ENCODE measurements around the gene TAS1R2.

DNA sequence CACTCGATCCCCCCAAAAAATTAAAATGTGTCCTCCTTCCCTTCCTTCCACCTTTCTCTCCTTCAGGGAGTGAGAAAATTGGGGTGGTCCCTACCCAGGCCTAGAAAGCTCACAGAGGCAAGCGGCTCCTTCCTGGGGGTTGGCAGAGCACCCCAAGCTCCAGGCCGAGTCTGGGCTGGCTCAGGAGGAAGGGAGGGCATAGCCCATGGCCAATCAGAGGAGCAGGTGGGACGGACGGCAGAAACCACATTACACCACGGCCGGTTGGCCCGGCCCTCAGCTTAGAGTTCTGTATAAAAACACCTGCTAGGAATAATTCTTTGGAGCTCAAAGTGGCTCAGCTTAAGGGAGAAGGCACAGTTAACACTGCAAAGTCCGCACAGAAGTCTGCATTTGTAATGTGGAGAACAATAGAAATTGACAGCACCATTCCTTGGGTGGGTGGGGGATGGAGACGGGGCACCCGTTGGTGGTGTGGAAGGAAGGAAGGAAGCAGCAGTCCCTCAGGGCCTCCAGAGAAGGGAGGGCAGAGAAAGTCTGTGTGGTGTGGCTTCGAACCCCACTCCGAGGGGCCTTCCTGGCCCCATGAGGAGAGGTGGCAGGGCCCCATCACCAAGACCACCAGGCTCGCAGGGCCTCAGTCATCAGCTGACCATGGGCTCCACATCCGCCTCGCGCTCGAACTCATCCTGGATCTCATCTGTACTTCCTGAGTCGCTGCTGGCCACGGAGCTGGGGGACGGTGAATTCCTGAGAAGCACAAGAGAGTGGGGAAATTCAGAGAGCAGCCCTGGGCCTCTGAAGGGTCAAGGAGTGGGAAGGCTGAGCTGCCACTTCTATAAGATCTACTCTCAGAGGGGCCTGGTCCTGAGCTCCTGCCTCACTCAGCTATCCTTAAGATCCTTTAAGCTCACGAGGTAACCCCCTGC, 48.7 kb upstream of the TAS1R2 start:
- TF ChIP-seq BHLHE40 (IDR thresholded peaks at IDR 0.05; ENCODE audit: low read depth, low read length): no peak
- TF ChIP-seq, protein P1, sequence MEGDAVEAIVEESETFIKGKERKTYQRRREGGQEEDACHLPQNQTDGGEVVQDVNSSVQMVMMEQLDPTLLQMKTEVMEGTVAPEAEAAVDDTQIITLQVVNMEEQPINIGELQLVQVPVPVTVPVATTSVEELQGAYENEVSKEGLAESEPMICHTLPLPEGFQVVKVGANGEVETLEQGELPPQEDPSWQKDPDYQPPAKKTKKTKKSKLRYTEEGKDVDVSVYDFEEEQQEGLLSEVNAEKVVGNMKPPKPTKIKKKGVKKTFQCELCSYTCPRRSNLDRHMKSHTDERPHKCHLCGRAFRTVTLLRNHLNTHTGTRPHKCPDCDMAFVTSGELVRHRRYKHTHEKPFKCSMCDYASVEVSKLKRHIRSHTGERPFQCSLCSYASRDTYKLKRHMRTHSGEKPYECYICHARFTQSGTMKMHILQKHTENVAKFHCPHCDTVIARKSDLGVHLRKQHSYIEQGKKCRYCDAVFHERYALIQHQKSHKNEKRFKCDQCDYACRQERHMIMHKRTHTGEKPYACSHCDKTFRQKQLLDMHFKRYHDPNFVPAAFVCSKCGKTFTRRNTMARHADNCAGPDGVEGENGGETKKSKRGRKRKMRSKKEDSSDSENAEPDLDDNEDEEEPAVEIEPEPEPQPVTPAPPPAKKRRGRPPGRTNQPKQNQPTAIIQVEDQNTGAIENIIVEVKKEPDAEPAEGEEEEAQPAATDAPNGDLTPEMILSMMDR (IDR thresholded peaks at IDR 0.05): no peak
- TF ChIP-seq POLR2A (IDR thresholded peaks at IDR 0.05; ENCODE audit: low read length): no peak

Data from A549 (cell line).